GM15510 (cell line): ENCODE measurements around the gene PTCHD1.

Source experiments
- POLR2A ChIP-seq: IDR thresholded peaks from 3 replicates; pipeline ENCODE4 v1.6.1; 2011; ENCODE audit warnings: borderline replicate concordance; ENCODE audit not compliant: insufficient read length; ENCODE audit errors: extremely low read depth

PTCHD1 gene

DNA sequence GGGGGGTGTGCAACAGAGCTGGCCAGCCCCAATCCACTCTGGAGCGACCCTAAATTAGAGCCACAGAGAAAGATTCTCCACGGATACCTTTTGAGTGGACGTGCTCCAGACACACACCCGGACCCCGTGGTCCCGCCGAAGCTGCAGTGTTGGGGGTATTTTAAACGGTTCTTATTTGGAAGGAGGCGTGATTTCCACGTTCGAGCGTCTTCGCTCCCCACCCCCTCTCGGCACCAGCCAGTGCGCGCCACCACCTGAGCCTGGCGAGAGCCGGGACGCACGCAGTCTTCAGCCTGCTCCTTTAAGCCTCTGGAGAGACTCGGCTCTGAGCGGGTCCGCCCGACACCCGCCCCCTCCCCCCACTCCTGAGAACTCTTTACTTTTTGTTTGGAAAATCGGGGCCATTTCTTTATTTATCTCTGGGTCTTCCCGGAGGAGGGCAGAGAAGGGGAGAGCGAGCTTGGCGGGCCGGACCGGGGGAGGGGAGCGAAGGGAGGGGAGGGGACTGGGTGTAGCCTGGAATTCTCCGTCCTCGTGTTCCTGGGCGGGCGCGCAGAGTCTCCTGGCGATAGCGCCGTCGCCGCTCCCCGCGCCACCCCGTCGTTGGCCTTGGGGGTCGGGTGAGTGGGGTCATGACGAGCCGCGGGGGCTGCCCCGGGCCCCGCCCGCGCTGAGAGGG is 668 bp upstream of the PTCHD1 start:
- TF ChIP-seq POLR2A: no peak

DNA sequence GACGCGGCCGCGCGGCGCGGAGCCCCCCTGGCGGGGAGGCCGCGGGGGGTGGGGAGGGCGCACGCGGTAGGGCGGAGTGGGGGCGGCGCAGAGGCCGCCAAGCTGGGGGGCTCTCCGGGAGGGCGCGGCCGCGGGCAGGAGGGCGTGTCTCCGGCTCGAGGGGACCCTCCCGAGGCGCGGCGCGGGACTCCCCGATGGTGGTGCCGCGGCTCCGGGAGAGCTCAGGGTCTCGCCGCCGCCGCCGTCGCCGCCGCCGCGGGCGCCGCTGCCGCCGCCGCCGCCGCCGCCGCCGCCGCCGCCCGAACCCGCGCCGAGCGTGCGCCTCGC is 165 bp upstream of the PTCHD1 start:
- no peak for TF ChIP-seq POLR2A

DNA sequence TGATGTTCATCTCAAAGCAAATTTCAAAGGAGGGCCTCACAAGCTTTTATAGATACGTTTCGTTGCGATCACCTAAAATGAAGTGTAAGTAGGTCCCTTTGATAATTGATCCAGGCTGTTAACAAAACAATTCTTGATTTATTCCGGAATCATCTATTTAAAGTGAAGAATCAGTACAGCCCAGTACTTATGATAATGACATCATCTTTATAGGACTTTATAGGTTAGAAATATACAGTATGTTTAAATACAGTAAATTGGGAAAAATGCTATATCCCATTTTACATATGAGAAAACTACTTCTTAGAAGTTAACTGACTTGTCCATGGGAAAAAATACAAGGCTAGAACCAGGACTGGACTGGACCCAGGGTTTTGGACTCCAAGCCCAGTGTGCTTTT is 3.7 kb downstream of the PTCHD1 start:
- TF ChIP-seq POLR2A: no peak

DNA sequence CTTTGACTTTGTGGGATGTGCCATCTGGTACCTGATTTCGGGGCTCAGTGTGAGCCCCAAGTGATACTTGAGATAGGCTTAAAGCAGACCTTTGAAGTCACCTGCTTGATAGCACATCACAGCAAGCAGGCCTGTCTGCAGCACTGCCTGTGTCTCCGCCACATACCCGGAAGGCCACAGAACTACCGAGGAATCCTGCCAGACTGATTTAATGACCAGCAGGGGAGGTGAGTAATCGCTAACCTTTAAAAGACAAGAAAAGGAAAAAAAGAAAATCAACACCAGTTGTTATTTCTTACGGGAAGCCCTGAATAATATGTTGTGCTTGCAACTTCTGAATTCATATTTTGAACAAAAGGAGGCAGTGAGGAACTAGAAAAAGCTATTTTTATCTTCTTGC is 6.8 kb downstream of the PTCHD1 start:
- TF ChIP-seq POLR2A: no peak

DNA sequence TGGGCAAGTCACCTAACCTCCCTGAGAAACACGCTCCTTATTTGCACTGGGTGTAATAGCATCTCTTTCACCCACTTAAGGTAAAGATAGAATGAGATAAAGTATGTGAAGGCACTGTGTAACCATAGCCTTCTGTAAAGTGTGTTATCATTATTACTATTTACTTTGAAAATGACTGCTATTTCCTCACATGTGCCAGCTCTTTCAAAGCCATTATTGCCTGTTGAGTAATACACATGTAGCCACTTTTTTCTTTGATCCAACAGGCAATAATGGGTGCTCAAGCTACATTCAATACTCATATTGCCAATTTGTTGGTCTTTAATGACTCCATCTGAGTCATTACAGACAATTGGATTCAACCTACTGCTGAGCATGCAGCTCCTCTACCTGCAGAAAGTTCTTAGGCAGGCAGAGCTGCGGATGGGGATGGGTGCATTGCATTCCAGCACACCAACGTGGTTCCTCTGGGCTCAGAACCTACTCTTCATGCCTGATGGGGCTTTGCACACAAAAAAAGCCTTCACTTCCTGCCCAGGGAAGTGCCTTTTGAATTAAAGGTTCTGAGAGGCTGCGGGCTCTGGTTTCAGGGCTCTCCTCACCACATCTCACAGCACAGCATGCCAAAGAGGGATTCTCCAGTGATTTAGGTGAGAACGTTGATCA is 9.7 kb downstream of the PTCHD1 start:
- TF ChIP-seq POLR2A: no peak

DNA sequence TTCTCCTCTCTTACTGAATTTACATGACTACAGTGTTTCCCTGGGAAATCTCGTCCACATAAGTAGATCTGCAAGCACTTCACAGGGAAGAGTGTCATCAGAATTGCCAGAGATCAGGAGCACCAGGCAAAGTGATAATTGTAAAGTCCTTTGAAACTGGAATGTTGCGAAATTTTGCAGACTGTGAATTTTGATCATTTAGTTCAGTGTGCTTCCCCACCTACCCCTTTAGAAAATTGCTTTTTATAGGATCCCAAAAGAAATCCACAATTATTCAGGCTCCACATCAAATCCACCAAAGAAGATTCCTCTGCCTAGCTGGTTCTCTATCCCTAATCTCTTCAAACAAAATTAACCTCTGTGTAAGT is 10.2 kb downstream of the PTCHD1 start:
- TF ChIP-seq POLR2A: no peak

DNA sequence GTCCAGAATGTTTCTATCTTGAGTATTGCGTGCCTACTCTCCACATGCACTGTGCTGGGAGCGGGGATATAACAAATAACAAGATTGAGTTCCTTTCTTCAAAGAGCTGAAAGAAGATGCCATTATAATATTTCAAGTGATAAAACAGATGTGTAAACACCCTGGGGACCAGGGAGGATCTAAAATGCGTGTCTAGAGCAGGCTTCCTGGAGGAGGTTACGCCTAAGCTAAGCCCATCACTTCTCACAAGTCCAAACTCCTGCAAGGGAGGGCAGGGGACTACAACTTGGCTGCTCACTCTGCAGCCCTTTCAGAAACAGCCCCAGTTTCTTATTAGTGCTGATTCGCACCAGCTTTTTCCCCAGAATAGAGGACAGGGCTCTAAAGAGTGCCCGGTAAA is 21.5 kb downstream of the PTCHD1 start:
- TF ChIP-seq POLR2A: no peak

DNA sequence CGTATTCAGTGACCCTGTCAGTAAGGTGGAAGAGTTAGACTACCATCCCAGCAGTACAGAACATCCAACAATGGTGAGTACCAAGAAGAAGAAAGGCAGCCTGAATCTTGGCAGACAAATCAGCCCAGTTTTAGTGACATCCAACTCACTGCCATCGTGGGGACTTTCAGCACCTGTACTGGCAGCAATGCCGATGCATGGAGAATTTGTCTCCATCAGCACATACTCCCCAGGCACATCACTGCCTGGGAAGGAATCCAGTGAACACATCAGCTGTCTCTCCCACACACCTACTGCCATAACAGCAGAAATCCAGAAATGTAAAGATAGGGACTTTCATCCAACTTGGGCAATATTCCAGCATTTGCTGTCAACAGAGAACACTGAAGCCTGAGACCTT is 29.8 kb downstream of the PTCHD1 start:
- no peak for TF ChIP-seq POLR2A

DNA sequence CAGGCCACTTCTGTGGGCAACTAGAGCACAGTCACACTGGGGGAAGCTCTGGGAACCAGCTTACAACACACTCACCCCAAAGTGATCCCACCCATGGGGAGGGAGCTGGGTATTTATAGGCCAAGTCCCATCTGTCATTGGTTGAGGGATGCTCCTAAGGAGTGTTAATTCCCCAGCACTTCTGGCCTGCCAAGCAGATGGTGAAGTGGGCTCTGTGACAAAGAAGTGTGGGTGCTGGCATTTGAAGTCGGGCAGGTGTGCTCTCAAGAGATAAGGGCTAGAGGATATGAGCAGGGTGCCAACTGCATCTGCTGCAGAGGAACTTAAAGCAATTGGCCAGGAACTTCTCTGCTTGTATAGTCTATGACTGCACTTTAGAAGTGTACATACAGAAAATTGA is 30.9 kb downstream of the PTCHD1 start:
- TF ChIP-seq POLR2A: no peak

DNA sequence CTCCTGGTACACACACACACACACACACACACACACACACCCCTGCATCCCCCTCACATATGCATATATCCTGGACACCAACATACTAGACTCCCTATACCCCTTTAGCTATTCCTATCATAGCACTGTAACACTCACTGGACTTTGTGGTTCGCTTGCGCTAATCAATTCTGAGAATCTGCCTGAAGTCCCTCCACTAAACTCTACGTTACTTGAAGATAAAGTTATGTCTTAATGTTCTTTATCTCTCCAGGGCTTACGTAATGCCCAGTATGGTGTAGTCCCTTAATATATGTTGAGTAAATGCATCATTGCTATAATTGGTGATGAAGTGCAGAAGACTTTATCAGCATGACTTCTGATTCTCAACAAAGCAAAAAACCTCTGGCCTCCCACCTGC is 32.3 kb downstream of the PTCHD1 start:
- no peak for TF ChIP-seq POLR2A

DNA sequence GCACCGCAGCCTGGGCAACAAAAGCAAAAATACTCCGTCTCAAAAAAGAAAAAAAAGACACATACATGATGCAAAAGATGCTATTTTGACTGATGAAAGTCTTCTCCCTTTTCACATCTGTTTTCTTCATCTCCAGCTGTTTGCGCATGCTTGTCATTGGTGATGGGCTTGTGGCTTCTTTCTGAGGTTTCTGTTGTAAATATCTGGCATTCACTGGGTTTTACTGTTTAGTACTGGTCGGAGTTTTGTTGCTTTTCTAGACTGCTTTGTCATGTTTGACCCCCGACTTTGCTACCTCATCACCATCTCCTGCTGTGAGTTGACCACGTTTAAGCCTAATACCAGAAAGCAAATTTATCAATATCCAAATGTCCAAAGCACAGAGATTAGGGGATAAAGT is 34.4 kb downstream of the PTCHD1 start:
- TF ChIP-seq POLR2A: no peak

DNA sequence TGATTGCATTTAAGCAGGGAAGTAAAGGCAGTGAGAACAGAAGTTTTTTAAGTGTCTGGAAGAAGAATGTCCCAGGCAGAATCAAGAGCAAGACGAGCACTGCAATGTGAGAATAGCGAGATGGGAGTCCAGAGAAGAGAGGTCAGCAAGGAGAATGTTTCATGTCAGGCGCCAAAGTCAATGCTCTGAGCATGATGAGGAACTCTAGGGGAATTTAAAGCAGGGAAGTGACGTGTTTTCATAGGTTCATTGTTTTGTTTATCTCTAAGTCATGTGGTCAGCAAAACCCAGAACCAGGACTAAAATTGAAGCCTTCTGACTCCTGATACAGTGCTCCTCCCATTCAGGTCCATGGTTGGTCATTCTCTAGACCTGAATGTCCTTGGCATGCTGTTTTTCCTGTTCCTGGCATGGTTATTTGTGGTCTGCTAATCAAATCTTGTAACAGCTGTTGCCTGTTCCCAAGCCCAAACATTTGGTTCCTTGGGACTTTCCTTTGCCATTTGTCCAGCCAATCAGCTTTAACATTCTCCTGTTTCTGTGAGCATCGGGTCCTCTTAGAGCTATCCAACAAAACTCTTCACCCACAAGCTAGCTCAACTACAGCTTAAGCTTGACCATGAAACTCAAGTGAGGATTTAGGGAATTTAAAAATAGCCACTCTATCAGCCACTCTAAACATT is 37.7 kb downstream of the PTCHD1 start:
- TF ChIP-seq POLR2A: no peak

DNA sequence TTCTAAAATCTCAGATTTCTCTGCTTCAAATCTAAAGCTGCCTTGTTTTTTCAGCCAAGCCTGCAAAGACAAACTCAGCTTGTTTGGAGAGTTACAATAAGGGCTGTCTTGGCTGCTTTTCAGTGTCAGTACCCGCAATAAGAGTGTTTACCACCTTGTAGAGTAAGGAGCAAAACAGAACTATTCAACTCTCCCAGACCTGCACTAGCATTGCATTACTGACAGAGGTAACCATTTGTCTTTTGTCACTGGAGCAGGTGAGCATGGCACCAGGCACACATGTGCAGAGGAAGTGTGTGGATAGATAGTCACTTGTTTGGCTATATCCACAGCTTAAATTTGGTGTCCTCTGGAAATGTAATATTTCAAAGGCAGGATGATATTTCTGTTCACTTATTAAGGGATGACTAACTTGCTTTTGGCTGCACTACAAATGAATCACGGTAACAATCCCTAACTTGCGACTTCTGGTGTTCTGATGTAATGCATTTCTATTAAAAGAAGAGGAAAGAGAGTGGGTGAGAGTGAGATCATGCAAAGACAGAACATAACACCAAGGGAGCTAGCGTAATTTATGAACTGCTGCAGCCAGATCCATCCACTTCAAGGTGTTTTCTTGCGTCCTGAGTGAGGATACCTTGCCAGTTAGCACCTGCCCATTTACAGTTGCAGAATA is 38.6 kb downstream of the PTCHD1 start:
- no peak for TF ChIP-seq POLR2A

DNA sequence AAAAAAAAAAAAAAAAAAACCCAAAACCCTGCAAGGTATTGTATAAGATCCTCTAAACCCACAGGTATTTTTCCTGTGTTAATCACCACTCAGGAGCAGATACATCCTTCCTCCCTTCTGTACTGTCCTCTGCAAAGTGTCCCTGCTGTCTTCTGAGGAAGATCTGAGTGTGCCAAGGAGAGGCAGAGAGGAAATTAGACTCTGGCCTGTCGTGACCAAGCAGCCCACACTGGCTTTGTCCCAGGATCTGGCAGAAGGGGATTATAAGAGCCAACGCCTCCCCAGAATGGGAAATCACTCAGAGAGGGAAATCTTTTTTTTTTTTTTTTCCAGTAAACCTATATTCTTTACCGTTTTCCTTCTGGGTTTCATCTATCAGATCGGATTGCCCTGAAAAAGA is 39.6 kb downstream of the PTCHD1 start:
- TF ChIP-seq POLR2A: no peak

DNA sequence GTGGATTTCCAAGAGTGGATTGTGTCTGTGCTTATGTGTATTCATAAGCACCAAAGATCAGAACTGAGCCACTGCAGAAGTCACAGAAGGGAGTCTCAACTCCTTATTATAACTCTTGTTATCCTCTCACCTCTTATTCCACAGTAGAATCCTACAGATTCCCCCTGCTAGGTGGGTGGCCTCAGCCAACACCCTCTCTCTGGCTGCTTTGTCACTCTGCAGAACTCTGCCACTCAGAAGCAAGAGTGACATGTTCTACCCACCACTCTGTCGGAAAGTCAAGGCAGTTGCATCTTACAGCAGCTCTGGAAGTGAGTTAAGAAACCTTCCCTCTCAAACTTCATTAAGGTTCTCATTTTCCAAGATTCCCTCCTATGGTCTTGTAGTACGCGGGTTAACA is 41.9 kb downstream of the PTCHD1 start:
- TF ChIP-seq POLR2A: no peak

DNA sequence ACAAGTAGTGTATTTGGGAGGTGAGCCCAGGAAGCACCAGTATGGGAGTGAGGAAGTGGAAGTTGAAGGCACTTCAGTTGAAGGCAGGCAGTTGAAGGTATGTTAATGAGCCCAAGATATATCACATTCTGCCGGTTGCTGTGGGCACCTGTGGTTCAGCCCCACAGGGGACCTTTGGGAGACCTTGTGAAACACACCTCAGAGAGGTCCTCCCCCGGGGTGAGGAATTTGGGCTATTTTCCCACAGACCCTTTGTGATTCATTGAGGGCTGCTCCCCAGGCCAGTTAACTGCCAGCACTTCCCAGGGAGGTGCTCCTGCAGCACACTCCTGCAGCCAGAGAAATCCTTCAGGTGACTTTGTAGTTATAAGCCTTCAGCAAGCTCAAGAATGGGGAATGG is 45.9 kb downstream of the PTCHD1 start:
- no peak for TF ChIP-seq POLR2A
